ENCODE data around the gene EHMT1.
"Not testable (repeated sequence)": the region's sequence is repeated elsewhere in the genome, so short reads cannot be mapped to it uniquely, and the experiment has no call there.

- TF ChIP-seq, protein P1, sequence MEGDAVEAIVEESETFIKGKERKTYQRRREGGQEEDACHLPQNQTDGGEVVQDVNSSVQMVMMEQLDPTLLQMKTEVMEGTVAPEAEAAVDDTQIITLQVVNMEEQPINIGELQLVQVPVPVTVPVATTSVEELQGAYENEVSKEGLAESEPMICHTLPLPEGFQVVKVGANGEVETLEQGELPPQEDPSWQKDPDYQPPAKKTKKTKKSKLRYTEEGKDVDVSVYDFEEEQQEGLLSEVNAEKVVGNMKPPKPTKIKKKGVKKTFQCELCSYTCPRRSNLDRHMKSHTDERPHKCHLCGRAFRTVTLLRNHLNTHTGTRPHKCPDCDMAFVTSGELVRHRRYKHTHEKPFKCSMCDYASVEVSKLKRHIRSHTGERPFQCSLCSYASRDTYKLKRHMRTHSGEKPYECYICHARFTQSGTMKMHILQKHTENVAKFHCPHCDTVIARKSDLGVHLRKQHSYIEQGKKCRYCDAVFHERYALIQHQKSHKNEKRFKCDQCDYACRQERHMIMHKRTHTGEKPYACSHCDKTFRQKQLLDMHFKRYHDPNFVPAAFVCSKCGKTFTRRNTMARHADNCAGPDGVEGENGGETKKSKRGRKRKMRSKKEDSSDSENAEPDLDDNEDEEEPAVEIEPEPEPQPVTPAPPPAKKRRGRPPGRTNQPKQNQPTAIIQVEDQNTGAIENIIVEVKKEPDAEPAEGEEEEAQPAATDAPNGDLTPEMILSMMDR (IDR thresholded peaks at IDR 0.05; ENCODE audit: low read length): not testable (repeated sequence)
- TF ChIP-seq EZH2 (IDR thresholded peaks at IDR 0.05; ENCODE audit: borderline replicate concordance, low read length): not testable (repeated sequence)
Observed at GRCh38 chr9:137877506-137878122, 258.8 kb downstream of the EHMT1 start, which contains the start of gene CACNA1B.

All from OCI-LY1 (cell line).